HL-60 (cell line): ENCODE data around the gene NFATC2IP.

ENCODE experiments used
- POLR2AphosphoS5 ChIP-seq: IDR thresholded peaks from 2 replicates; pipeline ENCODE4 v1.6.1; 2012; ENCODE audit warnings: low read depth
- TF ChIP-seq, protein P1 (sequence below): IDR thresholded peaks from one replicate; pipeline ENCODE4 v1.5.1; 2011; ENCODE audit warnings: low read length, control low read depth, inconsistent platforms; ENCODE audit not compliant: insufficient read depth
- TF ChIP-seq, protein P2 (sequence below): IDR thresholded peaks from 2 replicates; pipeline ENCODE4 v1.6.1; 2012; ENCODE audit warnings: low read depth; ENCODE audit not compliant: insufficient replicate concordance

- TF ChIP-seq, protein P1, sequence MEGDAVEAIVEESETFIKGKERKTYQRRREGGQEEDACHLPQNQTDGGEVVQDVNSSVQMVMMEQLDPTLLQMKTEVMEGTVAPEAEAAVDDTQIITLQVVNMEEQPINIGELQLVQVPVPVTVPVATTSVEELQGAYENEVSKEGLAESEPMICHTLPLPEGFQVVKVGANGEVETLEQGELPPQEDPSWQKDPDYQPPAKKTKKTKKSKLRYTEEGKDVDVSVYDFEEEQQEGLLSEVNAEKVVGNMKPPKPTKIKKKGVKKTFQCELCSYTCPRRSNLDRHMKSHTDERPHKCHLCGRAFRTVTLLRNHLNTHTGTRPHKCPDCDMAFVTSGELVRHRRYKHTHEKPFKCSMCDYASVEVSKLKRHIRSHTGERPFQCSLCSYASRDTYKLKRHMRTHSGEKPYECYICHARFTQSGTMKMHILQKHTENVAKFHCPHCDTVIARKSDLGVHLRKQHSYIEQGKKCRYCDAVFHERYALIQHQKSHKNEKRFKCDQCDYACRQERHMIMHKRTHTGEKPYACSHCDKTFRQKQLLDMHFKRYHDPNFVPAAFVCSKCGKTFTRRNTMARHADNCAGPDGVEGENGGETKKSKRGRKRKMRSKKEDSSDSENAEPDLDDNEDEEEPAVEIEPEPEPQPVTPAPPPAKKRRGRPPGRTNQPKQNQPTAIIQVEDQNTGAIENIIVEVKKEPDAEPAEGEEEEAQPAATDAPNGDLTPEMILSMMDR, result no peak
- peak; percentile 62; the same call in 1 of the 2 replicates for TF ChIP-seq POLR2AphosphoS5
- TF ChIP-seq, protein P2, sequence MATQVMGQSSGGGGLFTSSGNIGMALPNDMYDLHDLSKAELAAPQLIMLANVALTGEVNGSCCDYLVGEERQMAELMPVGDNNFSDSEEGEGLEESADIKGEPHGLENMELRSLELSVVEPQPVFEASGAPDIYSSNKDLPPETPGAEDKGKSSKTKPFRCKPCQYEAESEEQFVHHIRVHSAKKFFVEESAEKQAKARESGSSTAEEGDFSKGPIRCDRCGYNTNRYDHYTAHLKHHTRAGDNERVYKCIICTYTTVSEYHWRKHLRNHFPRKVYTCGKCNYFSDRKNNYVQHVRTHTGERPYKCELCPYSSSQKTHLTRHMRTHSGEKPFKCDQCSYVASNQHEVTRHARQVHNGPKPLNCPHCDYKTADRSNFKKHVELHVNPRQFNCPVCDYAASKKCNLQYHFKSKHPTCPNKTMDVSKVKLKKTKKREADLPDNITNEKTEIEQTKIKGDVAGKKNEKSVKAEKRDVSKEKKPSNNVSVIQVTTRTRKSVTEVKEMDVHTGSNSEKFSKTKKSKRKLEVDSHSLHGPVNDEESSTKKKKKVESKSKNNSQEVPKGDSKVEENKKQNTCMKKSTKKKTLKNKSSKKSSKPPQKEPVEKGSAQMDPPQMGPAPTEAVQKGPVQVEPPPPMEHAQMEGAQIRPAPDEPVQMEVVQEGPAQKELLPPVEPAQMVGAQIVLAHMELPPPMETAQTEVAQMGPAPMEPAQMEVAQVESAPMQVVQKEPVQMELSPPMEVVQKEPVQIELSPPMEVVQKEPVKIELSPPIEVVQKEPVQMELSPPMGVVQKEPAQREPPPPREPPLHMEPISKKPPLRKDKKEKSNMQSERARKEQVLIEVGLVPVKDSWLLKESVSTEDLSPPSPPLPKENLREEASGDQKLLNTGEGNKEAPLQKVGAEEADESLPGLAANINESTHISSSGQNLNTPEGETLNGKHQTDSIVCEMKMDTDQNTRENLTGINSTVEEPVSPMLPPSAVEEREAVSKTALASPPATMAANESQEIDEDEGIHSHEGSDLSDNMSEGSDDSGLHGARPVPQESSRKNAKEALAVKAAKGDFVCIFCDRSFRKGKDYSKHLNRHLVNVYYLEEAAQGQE, result no peak
Measured at GRCh38 chr16:28950648-28951409, at the start of gene NFATC2IP.
